WTC11 (cell line): ENCODE results near the gene KLHL7. TPM values are rescaled to one million over a fixed set of nuclear protein-coding genes. Genes with fewer than 3 reads are reported as not detected.

Source experiments
- ATAC-seq: fragments of 200-7000 bp; cut with Tn5 transposase; 2 replicates; pipeline ENCODE4 v1.10.0; 2021; ENCODE audit warnings: mild to moderate bottlenecking, moderate library complexity
- CTCF ChIA-PET: fragments of 300-600 bp; sonication (Branson Sonifier 250); formaldehyde crosslinking; loops from one replicate; lab custom pipeline; 2021; ENCODE audit warnings: antibody characterized with exemption; lab: Charles Lee
- POLR2A ChIA-PET: fragments of 350-600 bp; sonication (Branson Sonifier 250); formaldehyde crosslinking; loops from one replicate; lab custom pipeline; 2021; ENCODE audit warnings: antibody characterized with exemption; lab: Charles Lee
- DNase-seq: peaks from one replicate; pipeline ENCODE4 v3.0.0; 2021; ENCODE audit warnings: low spot score
- H3K27ac Mint-ChIP-seq: 2 replicates; pipeline ENCODE4 v1.8.0; 2021; ENCODE audit warnings: mixed read lengths
- H3K27me3 Mint-ChIP-seq: 2 replicates; pipeline ENCODE4 v1.8.0; 2021; ENCODE audit warnings: low read depth, mild to moderate bottlenecking, moderate library complexity, mixed read lengths
- H3K36me3 Mint-ChIP-seq: 2 replicates; pipeline ENCODE4 v1.8.0; 2021; ENCODE audit warnings: mixed read lengths
- H3K4me1 Mint-ChIP-seq: 2 replicates; pipeline ENCODE4 v1.8.0; 2022; ENCODE audit warnings: mixed read lengths
- H3K4me3 Mint-ChIP-seq: 2 replicates; pipeline ENCODE4 v1.8.0; 2021; ENCODE audit warnings: mild to moderate bottlenecking, moderate library complexity, mixed read lengths
- H3K9me3 Mint-ChIP-seq: 2 replicates; pipeline ENCODE4 v1.8.0; 2021; ENCODE audit warnings: mixed read lengths
- AFF4 ChIP-seq: sonication (generic); formaldehyde crosslinking; IDR thresholded peaks from 2 replicates; pipeline ENCODE4 v1.8.1; 2023; ENCODE audit warnings: mild to moderate bottlenecking, missing genetic modification reagents, borderline replicate concordance
- ARID4B ChIP-seq: sonication (generic); formaldehyde crosslinking; IDR thresholded peaks from 2 replicates; pipeline ENCODE4 v1.8.0; 2023; ENCODE audit warnings: missing genetic modification reagents, mild to moderate bottlenecking, borderline replicate concordance
- CBFB ChIP-seq: sonication (generic); formaldehyde crosslinking; IDR thresholded peaks from 2 replicates; pipeline ENCODE4 v1.8.1; 2022; ENCODE audit warnings: mild to moderate bottlenecking, low read depth, missing genetic modification reagents
- CREM ChIP-seq: sonication (generic); formaldehyde crosslinking; IDR thresholded peaks from 2 replicates; pipeline ENCODE4 v1.8.1; 2022; ENCODE audit warnings: mild to moderate bottlenecking, missing genetic modification reagents, moderate library complexity
- E2F5 ChIP-seq: sonication (generic); formaldehyde crosslinking; IDR thresholded peaks from 2 replicates; pipeline ENCODE4 v1.8.1; 2022; ENCODE audit warnings: mild to moderate bottlenecking, moderate library complexity, missing genetic modification reagents
- GRHL2 ChIP-seq: fragments of 250-450 bp; sonication (Bioruptor Pico); IDR thresholded peaks from 2 replicates; pipeline ENCODE4 v1.8.0; 2022; ENCODE audit warnings: mild to moderate bottlenecking, moderate library complexity; ENCODE audit not compliant: insufficient replicate concordance, severe bottlenecking
- JUN ChIP-seq: sonication (generic); formaldehyde crosslinking; IDR thresholded peaks from 2 replicates; pipeline ENCODE4 v1.8.0; 2023; ENCODE audit warnings: mild to moderate bottlenecking, missing genetic modification reagents
- MYBL2 ChIP-seq: sonication (generic); formaldehyde crosslinking; IDR thresholded peaks from 2 replicates; pipeline ENCODE4 v1.8.1; 2023; ENCODE audit warnings: mild to moderate bottlenecking, moderate library complexity, missing genetic modification reagents
- NFE2L1 ChIP-seq: sonication (generic); formaldehyde crosslinking; IDR thresholded peaks from 2 replicates; pipeline ENCODE4 v1.8.1; 2023; ENCODE audit warnings: missing genetic modification reagents
- ZNF423 ChIP-seq: fragments of 250-450 bp; sonication (Bioruptor Pico); IDR thresholded peaks from 2 replicates; pipeline ENCODE4 v2.1.2; 2022; ENCODE audit warnings: mild to moderate bottlenecking, moderate library complexity
- ZNF512 ChIP-seq: sonication (generic); formaldehyde crosslinking; IDR thresholded peaks from 2 replicates; pipeline ENCODE4 v1.8.1; 2022; ENCODE audit warnings: missing genetic modification reagents, borderline replicate concordance
- ZNF532 ChIP-seq: fragments of 250-450 bp; sonication (Bioruptor Pico); IDR thresholded peaks from 2 replicates; pipeline ENCODE4 v1.9.0; 2021; ENCODE audit warnings: mild to moderate bottlenecking, borderline replicate concordance
- total RNA-seq: library from RNA; stranded (reverse); gene quantifications from 3 replicates; pipeline ENCODE4 v1.2.3, GENCODE V29; 2021

KLHL7 gene
- total RNA-seq, 1 experiment from 2014 or later, result 82.1 TPM

GRCh38 chr7:23067271-23067670, 38.3 kb upstream of the KLHL7 start:
- TF ChIP-seq AFF4 (CRISPR knock-in tag) (no peak), ZNF532 (no peak), GRHL2 (CRISPR knock-in tag) (no peak), CBFB (CRISPR knock-in tag) (no peak), CREM (CRISPR knock-in tag) (no peak), JUN (CRISPR knock-in tag) (no peak), NFE2L1 (CRISPR knock-in tag) (no peak), MYBL2 (CRISPR knock-in tag) (no peak), ZNF512 (CRISPR knock-in tag) (no peak), E2F5 (CRISPR knock-in tag) (no peak), ARID4B (CRISPR knock-in tag) (no peak), ZNF423 (CRISPR knock-in tag) (no peak)
- POLR2A ChIA-PET, result no interaction called here
- H3K27ac Mint-ChIP-seq, result no peak overlapping the region

More at GRCh38 chr7:23067271-23067670, 38.3 kb upstream of the KLHL7 start:
- ATAC-seq (no peak), DNase-seq (no peak)
- Mint-ChIP-seq H3K9me3 (no peaks in the 10 kb centered on the region), H3K27me3 (no peaks in the 10 kb centered on the region), H3K4me1 (peaks cover 13% of the 10 kb centered on the region), H3K36me3 (no peaks in the 10 kb centered on the region), H3K4me3 (no peak overlapping the region)
- CTCF ChIA-PET, result interaction anchor here (0.6 kb wide), 1 partner anchor 202 kb away, joined by 3 read pairs; no protein-coding TSS in a partner anchor
